Gastrocnemius medialis (tissue), 4 donors: ENCODE results near the gene MICU2.

ENCODE experiments used
- CTCF ChIP-seq, 5 experiments: fragments of 450-650 bp in 3 of 5; fragments of 200-600 bp in 2 of 5; sonication (generic) in 2 of 5; IDR thresholded peaks in 4 of 5; conservative IDR thresholded peaks in 1 of 5; 1 replicate in 4 of 5; 2 replicates in 1 of 5; pipeline ENCODE4 v1.5.1; 2016 to 2019; ENCODE audit warnings: antibody characterized with exemption in 5 of 5, mild to moderate bottlenecking in 3 of 5, moderate library complexity in 3 of 5
- POLR2A ChIP-seq, 2 donors: fragments of 450-650 bp; IDR thresholded peaks; one replicate each; pipeline ENCODE4 v1.6.1; 2017; ENCODE audit warnings: antibody characterized with exemption in 2 of 2, mild to moderate bottlenecking in 2 of 2, moderate library complexity in 2 of 2

- TF ChIP-seq CTCF (IDR thresholded peaks at IDR 0.05 in 4 of 5, conservative IDR thresholded peaks at IDR 0.05 in 1 of 5) (no peak), POLR2A (IDR thresholded peaks at IDR 0.05) (no peak)
These were observed 12.9 kb upstream of the MICU2 start for GRCh38 chr13:21616880-21617279.
